Gastroesophageal sphincter (tissue), 3 donors: ENCODE data around the gene HOXA7.

Experiments used
- EP300 ChIP-seq: sonication (generic); formaldehyde crosslinking; IDR thresholded peaks from one replicate; pipeline ENCODE4 v1.6.1; 2017; ENCODE audit warnings: antibody characterized with exemption, mild to moderate bottlenecking
- POLR2A ChIP-seq, 2 donors: fragments of 450-650 bp; IDR thresholded peaks; one replicate each; pipeline ENCODE4 v1.6.1; 2017; ENCODE audit warnings: antibody characterized with exemption in 2 of 2, mild to moderate bottlenecking in 2 of 2, moderate library complexity in 1 of 2
- POLR2AphosphoS5 ChIP-seq: sonication (generic); formaldehyde crosslinking; IDR thresholded peaks from one replicate; pipeline ENCODE4 v1.6.1; 2017; ENCODE audit warnings: antibody characterized with exemption
- TF ChIP-seq, protein P1 (sequence below), 4 experiments: fragments of 200-600 bp in 2 of 4; fragments of 450-650 bp in 2 of 4; sonication (generic) in 1 of 4; IDR thresholded peaks; one replicate each; pipeline ENCODE4 v1.5.1; 2017 to 2019; ENCODE audit warnings: antibody characterized with exemption in 4 of 4, mild to moderate bottlenecking in 2 of 4, moderate library complexity in 2 of 4

DNA sequence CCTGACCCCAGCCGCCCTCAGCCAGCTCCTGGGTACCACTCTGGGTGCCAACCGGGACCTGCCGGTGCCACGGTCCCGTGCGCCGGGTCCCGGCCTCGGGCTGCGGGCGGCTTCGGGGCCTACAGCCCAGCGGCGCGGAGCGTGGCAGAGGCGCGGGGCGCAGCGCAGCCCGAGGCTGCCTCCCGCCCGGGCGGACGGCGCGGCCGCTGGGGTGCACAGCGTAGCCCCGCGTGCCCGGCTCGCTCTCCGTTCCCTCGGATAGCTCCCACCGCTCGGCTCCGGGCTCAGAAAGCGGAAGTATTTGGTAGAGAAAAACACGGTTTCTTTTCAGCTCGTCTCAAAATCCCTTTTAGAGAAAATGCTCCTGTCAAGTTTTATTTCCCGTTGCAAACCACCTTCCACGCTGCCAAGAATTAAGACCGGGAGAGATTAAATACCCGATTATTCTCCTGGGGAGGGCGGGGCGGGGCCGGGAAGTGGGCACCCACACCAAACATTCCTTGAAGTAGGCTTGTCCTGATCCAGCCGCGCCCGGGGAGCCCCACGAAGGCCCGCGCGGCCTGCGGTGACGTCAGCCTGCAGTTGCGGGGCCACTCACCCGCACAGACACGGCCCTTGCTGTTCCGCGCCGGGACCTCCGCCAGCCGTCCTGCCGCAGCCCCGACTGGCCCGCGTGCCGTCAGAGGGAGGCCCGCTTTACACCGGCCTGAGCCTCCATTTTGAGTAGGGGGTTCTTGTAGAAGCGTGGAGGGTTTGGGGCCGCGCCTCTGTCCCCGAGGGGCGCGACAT lies 36.3 kb upstream of the HOXA7 start:
- TF ChIP-seq POLR2AphosphoS5: no peak
- TF ChIP-seq, protein P1, sequence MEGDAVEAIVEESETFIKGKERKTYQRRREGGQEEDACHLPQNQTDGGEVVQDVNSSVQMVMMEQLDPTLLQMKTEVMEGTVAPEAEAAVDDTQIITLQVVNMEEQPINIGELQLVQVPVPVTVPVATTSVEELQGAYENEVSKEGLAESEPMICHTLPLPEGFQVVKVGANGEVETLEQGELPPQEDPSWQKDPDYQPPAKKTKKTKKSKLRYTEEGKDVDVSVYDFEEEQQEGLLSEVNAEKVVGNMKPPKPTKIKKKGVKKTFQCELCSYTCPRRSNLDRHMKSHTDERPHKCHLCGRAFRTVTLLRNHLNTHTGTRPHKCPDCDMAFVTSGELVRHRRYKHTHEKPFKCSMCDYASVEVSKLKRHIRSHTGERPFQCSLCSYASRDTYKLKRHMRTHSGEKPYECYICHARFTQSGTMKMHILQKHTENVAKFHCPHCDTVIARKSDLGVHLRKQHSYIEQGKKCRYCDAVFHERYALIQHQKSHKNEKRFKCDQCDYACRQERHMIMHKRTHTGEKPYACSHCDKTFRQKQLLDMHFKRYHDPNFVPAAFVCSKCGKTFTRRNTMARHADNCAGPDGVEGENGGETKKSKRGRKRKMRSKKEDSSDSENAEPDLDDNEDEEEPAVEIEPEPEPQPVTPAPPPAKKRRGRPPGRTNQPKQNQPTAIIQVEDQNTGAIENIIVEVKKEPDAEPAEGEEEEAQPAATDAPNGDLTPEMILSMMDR (IDR thresholded peaks at IDR 0.05): no peak
- TF ChIP-seq POLR2A (IDR thresholded peaks at IDR 0.05): no peak
- no peak for TF ChIP-seq EP300
